GM12878 (cell line): ENCODE data around the gene MIS12.

Experiments used
- CHD4 ChIP-seq: fragments of 200-600 bp; sonication (generic); IDR thresholded peaks from 2 replicates; pipeline ENCODE4 v1.6.1; 2016; ENCODE audit warnings: mild to moderate bottlenecking
- EP300 ChIP-seq, 2 experiments: fragments of 150-350 bp in 1 of 2; IDR thresholded peaks; 2 replicates each; pipeline ENCODE4 v1.6.1; 2011 to 2012; ENCODE audit warnings: low read depth in 2 of 2, low read length in 2 of 2, borderline replicate concordance in 1 of 2, improper control_type of control experiment in 1 of 2, inconsistent platforms in 1 of 2; ENCODE audit not compliant: control insufficient read depth in 1 of 2
- MYC ChIP-seq: IDR thresholded peaks from 2 replicates; pipeline ENCODE4 v1.6.1; 2011; ENCODE audit warnings: mild to moderate bottlenecking, low read length, moderate library complexity, inconsistent platforms; ENCODE audit not compliant: insufficient read depth, insufficient replicate concordance, insufficient read length, severe bottlenecking
- NBN ChIP-seq: fragments of 450-650 bp; IDR thresholded peaks from 2 replicates; pipeline ENCODE4 v1.6.1; 2016
- NRF1 ChIP-seq: conservative IDR thresholded peaks from 2 replicates; pipeline ENCODE4 v1.6.1; 2011; ENCODE audit warnings: mild to moderate bottlenecking, low read depth, low read length, improper control_type of control experiment
- POLR2AphosphoS5 ChIP-seq: IDR thresholded peaks from 2 replicates; pipeline ENCODE4 v1.6.1; 2011; ENCODE audit warnings: mild to moderate bottlenecking, low read length, inconsistent platforms
- RBBP5 ChIP-seq: fragments of 200-600 bp; sonication (generic); conservative IDR thresholded peaks from 2 replicates; pipeline ENCODE4 v1.6.1; 2016
- RCOR1 ChIP-seq: conservative IDR thresholded peaks from 2 replicates; pipeline ENCODE4 v1.6.1; 2012; ENCODE audit warnings: low read depth, low read length, improper control_type of control experiment
- SMARCA5 ChIP-seq: fragments of 450-650 bp; IDR thresholded peaks from 2 replicates; pipeline ENCODE4 v1.6.1; 2017; ENCODE audit warnings: mild to moderate bottlenecking
- STAT1 ChIP-seq: fragments of 450-650 bp; conservative IDR thresholded peaks from 2 replicates; pipeline ENCODE4 v1.6.1; 2014; ENCODE audit warnings: antibody characterized with exemption, mild to moderate bottlenecking
- TAF1 ChIP-seq: IDR thresholded peaks from 2 replicates; pipeline ENCODE4 v1.6.1; 2011; ENCODE audit warnings: mild to moderate bottlenecking, low read depth, low read length, borderline replicate concordance
- ZNF384 ChIP-seq: IDR thresholded peaks from 2 replicates; pipeline ENCODE4 v1.6.1; 2012; ENCODE audit warnings: low read depth, mild to moderate bottlenecking, low read length, improper control_type of control experiment, borderline replicate concordance
- TF ChIP-seq, protein P1 (sequence below), 3 experiments: IDR thresholded peaks in 2 of 3; conservative IDR thresholded peaks in 1 of 3; 2 replicates each; pipeline ENCODE4 v1.5.1; 2011; ENCODE audit warnings: low read depth in 3 of 3, low read length in 3 of 3, mild to moderate bottlenecking in 3 of 3, control low read depth in 2 of 3, moderate library complexity in 2 of 3, inconsistent platforms in 1 of 3, mixed read lengths in 1 of 3; ENCODE audit not compliant: control insufficient read depth in 2 of 3, insufficient read depth in 1 of 3; ENCODE audit errors: extremely low read depth in 1 of 3
- TF ChIP-seq, protein P2 (sequence below): fragments of 450-650 bp; IDR thresholded peaks from 2 replicates; pipeline ENCODE4 v1.6.1; 2017; ENCODE audit warnings: mild to moderate bottlenecking

DNA sequence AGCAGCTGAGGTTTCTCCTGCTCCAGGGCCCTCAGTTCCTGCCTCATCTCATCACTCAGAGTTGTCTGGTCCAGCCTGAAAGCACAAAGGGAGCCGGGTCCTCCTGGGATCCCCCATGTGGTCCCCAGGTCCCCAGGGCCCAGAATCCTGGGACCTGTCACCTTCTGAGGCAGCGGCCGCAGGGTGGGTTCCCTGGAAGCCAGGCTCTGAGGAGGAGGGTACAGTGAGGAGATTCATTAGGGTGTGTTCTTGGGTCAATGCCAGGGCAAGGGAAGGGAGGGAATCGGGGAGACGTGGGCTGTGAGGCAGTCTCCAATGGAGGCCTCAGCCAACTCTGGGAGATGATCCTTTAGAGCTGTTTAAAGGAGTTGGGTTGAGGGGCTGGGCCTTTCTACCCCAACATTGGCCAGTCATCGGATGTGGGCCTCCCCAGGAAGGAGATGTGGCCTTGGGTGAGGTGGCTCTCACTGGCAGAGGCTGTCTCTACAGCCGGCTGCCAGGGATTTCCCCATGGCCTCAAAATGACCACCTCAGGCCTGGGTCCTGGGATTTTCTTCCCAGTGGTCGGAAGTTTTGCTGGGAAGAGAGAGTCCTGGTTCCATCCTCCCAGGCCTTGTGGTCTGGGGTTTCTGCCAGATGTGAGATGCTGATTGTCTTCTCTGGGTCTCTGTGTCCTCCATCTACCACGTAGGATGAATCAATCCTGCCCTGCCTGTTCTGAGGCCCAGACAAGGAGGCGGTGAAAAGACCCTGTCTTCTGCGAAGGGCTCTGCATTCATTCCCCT lies 50.7 kb downstream of the MIS12 start:
- TF ChIP-seq NRF1 (no peak), RBBP5 (no peak), POLR2AphosphoS5 (no peak), STAT1 (no peak), EP300 (IDR thresholded peaks at IDR 0.05; ENCODE audit: borderline replicate concordance in 1 of 2, control insufficient read depth in 1 of 2, low read depth in 2 of 2, low read length in 2 of 2) (no peak), SMARCA5 (no peak), RCOR1 (no peak), ZNF384 (no peak), NBN (no peak), MYC (no peak), TAF1 (no peak), CHD4 (no peak)
- TF ChIP-seq, protein P1, sequence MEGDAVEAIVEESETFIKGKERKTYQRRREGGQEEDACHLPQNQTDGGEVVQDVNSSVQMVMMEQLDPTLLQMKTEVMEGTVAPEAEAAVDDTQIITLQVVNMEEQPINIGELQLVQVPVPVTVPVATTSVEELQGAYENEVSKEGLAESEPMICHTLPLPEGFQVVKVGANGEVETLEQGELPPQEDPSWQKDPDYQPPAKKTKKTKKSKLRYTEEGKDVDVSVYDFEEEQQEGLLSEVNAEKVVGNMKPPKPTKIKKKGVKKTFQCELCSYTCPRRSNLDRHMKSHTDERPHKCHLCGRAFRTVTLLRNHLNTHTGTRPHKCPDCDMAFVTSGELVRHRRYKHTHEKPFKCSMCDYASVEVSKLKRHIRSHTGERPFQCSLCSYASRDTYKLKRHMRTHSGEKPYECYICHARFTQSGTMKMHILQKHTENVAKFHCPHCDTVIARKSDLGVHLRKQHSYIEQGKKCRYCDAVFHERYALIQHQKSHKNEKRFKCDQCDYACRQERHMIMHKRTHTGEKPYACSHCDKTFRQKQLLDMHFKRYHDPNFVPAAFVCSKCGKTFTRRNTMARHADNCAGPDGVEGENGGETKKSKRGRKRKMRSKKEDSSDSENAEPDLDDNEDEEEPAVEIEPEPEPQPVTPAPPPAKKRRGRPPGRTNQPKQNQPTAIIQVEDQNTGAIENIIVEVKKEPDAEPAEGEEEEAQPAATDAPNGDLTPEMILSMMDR (IDR thresholded peaks at IDR 0.05 in 2 of 3, conservative IDR thresholded peaks at IDR 0.05 in 1 of 3; ENCODE audit: control insufficient read depth in 2 of 3, extremely low read depth in 1 of 3, insufficient read depth in 1 of 3, low read depth in 3 of 3, low read length in 3 of 3): no peak
- TF ChIP-seq, protein P2, sequence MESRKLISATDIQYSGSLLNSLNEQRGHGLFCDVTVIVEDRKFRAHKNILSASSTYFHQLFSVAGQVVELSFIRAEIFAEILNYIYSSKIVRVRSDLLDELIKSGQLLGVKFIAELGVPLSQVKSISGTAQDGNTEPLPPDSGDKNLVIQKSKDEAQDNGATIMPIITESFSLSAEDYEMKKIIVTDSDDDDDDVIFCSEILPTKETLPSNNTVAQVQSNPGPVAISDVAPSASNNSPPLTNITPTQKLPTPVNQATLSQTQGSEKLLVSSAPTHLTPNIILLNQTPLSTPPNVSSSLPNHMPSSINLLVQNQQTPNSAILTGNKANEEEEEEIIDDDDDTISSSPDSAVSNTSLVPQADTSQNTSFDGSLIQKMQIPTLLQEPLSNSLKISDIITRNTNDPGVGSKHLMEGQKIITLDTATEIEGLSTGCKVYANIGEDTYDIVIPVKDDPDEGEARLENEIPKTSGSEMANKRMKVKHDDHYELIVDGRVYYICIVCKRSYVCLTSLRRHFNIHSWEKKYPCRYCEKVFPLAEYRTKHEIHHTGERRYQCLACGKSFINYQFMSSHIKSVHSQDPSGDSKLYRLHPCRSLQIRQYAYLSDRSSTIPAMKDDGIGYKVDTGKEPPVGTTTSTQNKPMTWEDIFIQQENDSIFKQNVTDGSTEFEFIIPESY: no peak
